GM21786 (cell line): Measurements from ENCODE around the gene FRAS1.

Experiments
- ATAC-seq: cut with Tn5 transposase; IDR thresholded peaks from one replicate; pipeline ENCODE4 v1.9.1; 2021; ENCODE audit not compliant: unreplicated experiment

Gene FRAS1

DNA sequence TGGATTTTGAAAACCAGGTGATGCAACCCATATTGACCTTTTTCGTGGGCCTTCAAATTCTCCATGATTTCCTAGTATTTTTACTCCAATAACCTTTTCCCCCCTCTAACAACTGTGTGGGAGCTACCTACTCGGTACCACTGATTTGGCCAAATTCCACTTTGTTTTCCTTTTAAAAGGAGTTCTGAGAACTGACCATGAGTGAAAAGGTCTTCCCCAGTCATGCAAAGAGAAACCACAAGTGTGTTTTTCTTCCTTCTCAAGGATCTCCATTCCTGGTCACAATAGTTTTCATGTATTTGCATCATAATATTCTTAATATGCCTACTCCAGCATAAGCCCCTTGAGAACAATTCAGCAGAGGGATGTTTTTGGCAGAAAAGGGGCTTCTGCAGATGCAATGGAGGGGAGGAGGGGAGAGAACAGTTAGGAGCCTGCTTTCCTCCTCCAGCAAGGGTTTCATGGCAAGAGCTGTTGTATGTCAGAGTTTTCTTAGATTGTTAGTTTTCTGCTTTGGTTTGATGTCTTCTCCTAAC lies 299.2 kb downstream of the FRAS1 start:
- ATAC-seq = no peak

DNA sequence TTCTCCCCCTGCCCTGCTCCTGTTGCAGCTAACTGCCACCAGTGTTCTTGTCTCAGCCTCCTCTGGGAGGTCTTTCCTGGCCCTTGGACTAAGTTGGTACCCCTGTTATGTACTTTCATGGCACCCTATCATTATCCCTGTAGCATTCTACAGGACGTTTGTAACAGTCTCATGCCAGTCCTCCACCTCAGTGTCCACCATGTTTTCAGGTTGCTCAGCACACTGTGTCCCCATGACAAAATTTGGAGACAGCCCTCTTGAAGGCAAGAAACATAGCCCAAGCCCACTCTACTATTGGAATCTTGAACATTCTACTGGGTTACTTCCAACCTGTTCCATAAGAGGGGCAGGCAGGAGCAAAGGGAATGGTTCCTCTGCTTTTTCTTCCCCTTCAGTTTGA lies 300.0 kb downstream of the FRAS1 start:
- no peak for ATAC-seq

DNA sequence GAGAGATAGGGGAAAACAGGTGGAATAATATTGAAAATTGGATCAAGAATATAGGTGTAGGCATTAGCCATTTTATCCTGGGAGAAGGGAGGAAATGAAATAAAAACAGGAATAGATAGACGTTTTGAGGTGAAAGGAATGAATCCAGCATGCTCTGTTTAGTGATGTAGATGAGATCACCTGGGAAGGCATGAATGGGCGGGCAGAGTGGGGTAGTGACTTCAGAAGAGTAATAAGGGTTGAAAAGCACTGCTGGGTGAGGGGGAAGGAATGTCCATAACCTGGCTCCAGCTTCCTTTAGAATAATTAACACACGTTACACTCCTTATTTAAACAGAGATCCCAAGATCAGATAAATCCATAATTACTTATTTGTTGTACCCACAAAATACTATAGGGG lies 303.3 kb downstream of the FRAS1 start:
- no peak for ATAC-seq

DNA sequence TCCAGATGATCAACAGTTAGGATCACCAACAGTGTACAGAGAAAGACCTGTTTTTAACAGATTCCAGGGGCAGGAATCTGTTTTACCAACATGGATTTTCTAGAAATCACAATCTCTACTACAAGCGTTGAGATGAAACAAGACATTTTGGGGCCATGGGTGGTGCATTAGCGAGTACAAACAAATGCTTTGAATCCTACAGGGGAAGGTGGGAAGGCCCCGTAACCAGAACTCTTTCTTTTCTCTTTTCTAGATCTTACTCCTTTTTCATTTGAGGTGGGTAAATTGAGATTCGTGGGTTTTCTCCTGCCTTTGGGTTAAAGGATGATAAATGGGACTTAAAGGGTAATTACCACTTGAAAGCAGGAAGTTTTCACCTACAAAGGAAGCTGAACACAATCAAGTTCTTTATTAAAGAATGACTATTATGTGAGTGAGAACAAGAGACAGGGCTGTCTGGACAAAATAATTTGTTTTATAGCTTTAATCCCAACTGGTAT lies 304.5 kb downstream of the FRAS1 start:
- ATAC-seq = no peak

DNA sequence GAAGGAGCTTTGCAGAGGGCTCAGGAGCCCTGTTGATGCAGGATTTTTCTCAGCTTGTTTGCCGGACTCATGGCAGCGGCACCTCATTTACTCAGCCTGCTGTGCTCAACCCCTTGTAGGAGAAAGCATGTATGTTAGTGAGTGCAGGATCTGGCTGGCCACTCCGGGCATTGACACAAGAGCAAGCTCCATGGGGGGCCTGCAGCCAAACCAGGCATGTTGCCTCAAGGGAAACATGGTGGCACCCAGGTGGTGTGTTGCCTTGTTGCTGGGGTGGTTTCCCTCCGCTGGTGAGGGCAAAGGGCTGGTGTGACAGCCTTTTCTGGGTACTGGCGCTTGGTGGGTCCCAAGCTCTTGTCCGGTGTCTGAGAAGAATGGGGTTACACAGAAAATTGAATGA lies 305.2 kb downstream of the FRAS1 start:
- no peak for ATAC-seq

DNA sequence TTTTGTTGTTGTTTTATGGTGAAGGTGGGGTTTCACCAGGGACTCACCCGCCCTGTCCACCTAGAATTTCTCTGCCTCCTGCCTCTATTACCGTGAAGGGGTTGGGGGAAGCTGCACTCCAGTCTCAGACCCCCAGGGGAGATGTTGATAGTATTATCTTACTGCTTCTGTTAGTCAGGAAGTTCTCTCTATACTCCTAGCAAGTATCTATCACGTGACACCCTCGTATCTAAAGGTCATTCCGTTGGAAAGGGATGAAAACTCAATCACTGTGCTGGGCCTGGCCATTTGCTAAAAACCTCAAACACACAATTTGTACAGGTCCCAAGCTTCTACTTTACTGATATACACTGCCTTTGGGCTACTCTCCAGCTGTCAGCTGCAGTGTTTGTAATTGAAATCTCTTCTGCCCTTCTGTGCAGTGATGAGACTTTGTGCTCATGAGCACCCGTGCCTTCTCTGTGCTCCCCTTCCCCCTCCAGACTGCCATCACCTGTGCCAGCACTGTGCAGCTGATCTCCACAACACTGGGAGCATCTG lies 306.0 kb downstream of the FRAS1 start:
- ATAC-seq = no peak

DNA sequence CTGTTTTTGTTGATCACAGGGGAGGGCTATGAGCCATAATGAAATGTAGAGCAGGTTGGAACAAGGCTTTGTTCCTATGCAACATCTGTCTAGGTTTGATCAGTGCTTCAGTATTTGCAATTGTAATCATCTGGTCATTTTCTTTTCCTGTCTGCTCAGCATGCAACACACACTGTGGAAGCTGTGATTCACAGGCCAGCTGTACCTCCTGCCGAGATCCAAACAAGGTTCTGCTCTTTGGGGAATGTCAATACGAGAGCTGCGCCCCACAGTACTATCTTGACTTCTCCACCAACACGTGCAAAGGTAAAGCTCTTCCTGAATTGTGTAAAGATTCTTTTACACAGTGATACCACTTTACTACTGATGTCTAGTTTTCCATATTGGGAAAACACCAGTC lies 312.6 kb downstream of the FRAS1 start:
- no peak for ATAC-seq

DNA sequence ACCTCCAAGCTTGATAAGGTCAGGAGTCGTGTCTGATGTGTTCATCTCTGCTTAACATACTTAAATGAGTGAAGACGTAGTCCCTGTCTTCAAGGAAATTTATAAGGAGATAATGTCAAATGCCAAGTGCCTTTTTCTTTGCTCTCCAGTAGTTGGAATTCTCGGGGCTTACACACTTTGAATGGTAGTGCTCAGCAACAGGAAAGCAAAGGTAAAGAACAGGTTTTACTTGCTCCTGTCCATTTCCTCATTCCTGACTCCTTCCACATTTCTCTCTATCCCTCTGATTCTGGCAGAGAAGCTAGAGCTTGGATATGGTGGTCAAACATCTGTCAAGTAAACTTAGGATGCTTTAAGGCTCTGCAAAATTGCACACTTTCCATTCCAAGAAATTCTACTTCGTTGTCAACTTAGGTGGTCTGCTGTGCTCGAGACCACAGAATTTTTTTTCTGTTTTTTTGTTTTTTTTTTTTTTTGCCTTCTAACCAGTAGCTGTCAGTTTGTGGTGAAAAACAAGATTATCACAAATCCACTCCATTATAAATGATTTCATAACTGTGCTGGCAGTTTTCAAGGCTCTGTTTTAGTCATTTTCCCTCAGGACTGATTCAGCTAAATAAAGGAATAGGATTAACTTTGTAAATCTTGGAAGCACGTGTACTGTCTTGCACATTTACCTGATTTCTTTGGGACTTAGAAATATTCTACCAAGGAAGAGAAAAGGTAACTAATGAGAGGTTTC lies 313.7 kb downstream of the FRAS1 start:
- no peak for ATAC-seq

DNA sequence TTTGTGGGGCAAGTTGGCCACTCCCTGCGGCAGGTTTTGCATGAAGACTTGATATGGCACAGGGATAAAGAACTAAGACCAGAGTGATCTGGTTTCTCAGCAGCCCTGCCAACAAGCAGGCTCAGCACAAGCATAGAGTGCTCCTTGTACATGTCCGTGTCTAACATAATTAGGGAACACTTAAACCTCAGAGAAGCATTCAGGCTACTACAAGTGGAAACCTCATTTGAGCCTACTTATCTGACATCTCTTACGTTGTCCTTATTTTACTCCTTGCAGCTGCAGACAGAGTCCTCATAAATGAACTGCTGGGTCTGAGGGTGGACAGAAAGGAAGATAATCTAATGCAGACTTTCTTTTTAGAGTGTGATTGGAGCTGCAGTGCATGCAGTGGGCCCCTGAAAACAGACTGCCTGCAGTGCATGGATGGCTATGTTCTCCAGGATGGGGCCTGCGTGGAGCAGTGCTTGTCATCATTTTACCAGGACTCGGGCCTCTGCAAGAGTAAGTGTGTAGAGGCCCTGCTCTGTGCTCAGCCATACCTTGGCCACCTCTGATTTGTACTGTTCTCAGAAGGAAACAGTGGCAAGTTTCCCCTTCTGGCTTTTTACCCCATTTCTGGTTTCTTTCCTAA lies 315.3 kb downstream of the FRAS1 start:
- no peak for ATAC-seq

DNA sequence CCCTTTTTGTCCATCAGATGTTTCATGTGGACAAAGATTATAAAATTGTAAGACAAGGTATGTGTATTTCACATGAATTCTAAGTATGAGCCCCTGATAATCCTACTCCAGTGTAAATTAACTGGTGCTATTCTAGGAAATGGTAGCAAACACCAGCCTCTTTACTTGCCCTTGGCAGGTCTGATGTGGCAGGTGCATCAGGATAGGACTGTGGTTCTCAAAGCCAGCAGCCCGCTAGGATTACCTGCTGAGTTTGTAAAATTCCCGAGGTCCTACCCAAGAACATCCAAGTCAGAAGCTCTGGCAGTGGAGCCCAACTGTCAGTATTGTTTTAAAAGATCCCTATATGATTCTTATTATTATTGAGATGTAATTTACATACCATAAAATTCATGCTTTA lies 320.4 kb downstream of the FRAS1 start:
- ATAC-seq = no peak

DNA sequence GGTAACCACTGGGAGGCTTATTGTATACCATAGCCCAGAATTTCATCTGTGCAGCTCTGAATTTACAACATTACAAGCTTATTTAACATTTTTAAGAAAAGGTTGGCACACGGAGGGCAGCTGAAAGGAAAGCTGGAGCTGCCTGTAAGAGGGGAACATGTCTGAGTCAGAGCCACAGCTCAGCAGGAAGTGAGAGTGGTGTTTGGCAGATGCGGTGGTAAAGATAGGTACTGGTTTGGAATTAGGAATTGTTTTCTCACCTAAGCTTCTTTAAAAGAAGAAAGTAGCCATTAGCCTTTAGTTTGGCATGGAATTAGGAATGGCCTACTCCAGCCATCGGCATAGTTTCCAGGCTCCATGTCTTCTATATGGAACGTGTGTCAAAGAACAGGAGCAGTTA lies 321.9 kb downstream of the FRAS1 start:
- no peak for ATAC-seq

DNA sequence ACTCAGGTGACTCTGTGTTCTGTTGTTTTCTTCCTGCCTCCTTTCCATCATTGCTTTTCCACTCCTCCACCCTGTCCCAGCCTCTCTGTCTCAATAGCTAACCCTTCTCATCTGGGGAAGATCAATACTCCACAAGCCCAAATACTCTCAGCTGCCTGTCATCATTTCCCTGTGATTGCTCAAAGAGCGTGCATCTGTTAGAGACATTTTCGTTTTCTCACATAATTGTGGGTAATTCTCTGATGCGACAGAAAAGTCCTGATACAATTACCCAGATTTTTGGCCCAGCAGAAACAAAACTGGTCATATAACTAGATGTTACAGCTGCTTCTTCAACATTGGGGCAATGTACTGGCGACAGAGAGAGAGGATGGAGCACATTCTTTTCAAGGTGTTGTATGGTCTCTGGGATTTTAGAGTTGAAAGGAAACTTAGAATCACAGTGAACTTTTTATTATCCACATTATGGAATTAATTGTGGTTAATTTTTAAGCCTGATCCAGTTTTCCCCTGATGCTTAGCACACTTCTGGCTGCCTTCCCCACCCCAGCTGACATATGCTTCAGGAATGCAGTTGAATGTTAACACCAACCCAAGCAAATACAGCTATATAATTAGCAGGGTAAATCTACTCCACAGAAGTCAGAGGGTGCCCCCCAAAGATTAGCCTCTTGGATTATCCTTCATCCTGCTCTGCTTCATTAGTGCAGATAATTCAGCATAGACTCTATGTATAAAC lies 323.0 kb downstream of the FRAS1 start:
- ATAC-seq = no peak

DNA sequence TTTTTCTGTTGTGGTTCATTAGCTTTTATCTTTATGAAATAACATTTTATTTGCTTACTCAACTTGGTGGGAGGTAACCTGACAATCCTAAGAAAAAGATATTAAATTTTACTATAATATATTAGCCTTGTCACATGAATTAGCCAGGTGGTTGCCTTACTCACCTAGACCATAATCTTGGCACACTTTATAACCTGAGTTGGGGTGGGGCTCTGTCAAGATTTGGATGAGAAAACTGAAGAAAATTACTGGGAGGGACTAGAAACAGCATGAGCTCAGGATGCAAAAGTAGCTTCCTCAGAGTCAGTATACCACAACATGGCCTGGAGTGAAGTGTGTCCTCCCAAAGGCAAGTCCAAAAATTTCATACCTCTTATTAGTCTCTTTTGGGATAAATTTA lies 329.6 kb downstream of the FRAS1 start:
- no peak for ATAC-seq

DNA sequence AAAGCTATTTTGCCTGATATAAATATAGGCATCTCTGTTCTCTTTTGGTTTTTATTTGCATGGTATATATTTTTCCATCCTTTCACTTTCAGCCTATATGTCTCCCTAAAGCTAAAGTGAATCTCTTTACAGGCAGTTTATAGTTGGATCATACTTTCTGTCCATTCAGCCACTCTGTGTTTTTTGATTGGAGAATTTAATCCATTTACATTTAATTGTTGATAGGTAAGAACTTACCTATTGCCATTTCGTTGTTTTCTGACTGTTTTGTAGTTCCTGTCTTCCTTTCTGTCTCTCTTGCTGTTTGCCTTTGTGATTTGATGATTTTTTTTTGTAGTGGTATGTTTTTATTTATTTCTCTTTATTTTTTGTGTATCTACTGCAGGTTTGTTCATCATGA lies 338.5 kb downstream of the FRAS1 start:
- ATAC-seq = no peak

DNA sequence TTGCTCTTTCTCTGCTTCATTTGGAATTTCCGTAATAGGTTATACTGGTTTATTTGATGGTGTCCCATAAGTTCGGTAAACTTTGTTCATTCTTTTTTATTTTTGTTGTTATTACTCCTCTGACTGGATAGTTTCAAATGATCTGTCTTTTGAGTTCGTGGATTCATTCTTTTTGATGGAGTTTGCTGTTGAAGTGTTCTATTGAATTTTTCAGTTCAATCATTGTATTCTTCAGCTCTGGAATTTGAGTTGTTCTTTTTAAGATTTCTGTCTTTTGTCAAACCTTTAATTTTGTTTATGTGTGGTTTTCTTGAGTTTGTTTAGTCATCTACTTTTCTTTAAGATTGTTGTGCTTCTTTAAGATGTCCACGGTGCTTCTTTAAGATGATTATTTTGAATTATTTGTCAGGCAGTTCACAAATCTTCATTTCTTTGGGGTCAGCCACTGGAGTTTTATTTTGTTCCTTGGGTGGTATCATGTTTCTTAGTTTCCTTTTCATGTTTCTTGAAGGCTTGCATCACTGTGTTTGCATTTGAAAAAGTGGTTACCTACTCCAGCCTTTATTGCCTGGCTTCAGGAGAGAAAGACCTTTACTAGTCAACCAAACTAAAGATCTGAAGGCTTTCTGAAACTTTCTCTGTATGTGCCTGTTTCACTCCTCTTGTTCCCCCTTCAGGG lies 339.6 kb downstream of the FRAS1 start:
- no peak for ATAC-seq

DNA sequence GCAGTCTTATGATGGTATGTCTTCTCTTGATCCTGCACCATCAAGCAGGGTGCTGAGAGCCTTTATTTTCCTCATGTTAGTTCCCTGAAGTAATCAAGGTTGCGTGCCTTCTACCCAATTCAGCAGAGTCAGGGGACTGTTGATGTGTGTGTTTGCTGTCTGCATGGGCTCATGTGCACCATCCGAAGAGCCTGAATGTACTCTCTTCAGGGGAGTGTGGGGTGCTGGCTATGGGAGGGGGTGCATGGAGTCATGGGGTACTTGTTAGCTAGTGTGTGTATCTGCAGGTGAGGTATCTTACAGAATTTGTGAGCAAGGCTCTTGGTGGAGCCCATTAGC lies 340.1 kb downstream of the FRAS1 start:
- ATAC-seq = no peak

DNA sequence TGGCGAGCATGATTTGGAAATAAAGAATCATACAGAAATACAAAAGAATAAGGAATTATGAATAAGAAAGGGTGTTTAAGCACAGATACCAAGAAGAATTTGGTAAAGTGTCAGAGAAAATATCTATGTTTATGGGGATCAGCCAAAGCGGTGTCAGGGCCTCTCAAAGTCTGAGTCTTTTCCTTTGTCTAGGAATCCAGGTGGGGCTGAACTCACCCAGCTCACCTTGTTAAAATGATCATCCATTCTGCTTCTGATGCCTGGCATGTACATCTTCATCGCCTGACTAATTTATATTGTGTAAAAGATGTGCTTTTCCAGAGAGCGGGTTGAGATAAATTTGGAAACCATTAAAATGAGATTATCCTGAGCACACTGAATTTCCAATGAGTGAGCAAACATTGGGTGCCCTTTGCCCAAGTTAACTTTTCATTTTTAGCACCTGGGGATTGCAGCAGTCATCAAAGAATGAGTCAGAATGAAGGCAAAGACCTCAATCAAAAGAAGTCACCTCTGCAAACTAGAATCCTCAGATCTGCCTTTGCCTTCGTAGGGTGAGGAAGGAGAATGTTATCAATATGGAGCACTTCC lies 352.6 kb downstream of the FRAS1 start:
- no peak for ATAC-seq

DNA sequence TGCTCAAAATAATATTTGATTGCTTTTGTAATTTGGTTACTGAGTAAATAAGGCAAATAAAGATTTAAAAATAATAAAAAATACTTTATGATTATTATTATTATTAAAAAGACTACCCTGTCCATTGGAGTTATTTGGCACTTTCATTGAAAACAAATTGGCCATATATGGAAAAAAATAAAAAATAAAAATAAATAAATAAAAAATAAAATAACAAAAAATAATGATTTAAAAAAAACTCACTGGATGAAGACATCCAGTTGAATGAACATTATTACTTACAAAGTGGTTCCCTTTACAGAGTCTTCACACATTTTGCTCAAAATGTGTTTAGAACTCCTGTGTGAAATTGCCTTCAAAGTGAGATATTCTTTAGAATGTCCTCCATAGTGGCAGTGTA lies 353.1 kb downstream of the FRAS1 start:
- no peak for ATAC-seq

DNA sequence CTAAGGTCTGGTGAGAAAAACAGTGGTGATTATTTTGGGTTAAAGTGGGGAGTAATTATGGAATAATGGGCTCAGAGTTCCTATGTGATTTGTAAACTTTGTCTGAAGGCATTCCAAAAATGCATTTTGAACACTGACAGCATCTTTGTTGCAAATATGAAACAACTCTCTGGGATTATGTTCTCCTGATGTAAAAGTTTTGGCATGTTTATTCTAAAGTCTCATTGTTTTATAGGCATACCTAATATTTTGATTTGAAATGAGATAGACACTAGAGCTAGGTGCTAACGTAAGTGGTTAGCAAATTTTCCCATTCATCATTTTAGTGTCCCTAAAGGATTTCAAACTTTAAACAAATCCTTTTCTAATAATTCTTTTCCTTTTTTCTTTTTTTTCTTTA lies 353.6 kb downstream of the FRAS1 start:
- no peak for ATAC-seq

DNA sequence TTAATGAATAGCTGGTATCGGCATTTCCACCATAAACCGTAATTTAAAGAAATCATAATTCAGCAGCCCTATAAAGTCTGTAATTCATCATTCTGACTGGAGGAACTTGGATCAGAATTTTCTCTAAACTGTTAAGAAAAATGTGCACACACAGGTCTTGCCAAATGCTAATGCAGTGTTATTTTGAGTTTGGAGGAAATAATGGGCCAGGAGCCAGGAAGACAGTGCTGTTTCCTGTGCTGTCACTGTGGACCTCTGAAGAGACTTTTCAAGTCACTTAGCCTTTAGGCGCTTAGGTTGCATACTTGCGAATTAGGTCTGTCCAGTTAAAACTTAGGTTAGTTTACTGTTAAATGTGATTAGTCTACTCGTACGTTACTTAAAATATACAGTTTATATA lies 357.0 kb downstream of the FRAS1 start:
- ATAC-seq = no peak

DNA sequence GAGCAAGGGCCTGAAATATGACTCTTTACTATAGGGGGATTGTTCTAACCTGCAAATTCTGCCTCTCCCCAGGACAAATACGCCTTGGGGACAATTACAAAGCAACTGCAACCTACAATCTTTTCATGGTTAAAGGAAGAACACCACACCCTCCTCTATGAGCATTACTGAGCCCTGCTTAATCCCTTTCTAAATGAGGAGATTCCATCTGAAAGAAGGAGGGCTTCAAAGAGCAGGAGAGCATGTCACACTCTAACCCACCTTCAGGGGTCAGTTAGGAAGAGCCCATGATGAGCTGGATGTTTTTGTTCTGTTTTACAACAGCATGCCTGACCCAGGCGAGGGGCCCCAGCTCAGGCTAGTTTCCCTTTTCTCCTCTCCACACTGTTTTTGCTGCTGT lies 360.5 kb downstream of the FRAS1 start:
- no peak for ATAC-seq
